Coronary artery (tissue), 2 donors: ENCODE results near the gene PITPNB.

Experiments used
- DNase-seq: peaks from one replicate; pipeline ENCODE4 v3.0.0-alpha.2; 2017; ENCODE audit warnings: low spot score
- H3K27ac ChIP-seq, 2 donors: fragments of 200-600 bp; sonication (generic); one replicate each; pipeline ENCODE4 v1.5.1; 2016 to 2019
- H3K4me3 ChIP-seq: fragments of 200-600 bp; sonication (generic); 2 replicates; pipeline ENCODE4 v1.5.1; 2016; ENCODE audit warnings: mild to moderate bottlenecking, moderate library complexity
- CTCF ChIP-seq: fragments of 200-600 bp; sonication (generic); IDR thresholded peaks from one replicate; pipeline ENCODE4 v1.5.1; 2019; ENCODE audit warnings: antibody characterized with exemption

The PITPNB gene

GRCh38 chr22:27881421-27881820, 37.6 kb downstream of the PITPNB start:
- Histone ChIP-seq H3K27ac (peak overlapping the region; percentile 73), H3K4me3 (no peak overlapping the region)
- TF ChIP-seq CTCF, result no peak
- DNase-seq, result no peak

GRCh38 chr22:27880778-27881394, 38.2 kb downstream of the PITPNB start:
- no peak overlapping the region for H3K4me3 ChIP-seq
- peak; percentile 67 for TF ChIP-seq CTCF
- no peak for DNase-seq

GRCh38 chr22:27879923-27880322, 39.1 kb downstream of the PITPNB start:
- TF ChIP-seq CTCF, result peak; percentile 35
- no peak overlapping the region for H3K4me3 ChIP-seq
- DNase-seq, result no peak
- peak overlapping the region; percentile 73 for H3K27ac ChIP-seq

More at GRCh38 chr22:27880778-27881394, 38.2 kb downstream of the PITPNB start:
- H3K27ac ChIP-seq, result peak overlapping the region; percentile 73

GRCh38 chr22:27878541-27878940, 40.5 kb downstream of the PITPNB start:
- Histone ChIP-seq H3K4me3 (no peak overlapping the region), H3K27ac (no peak overlapping the region)
- no peak for DNase-seq
- TF ChIP-seq CTCF, result no peak

GRCh38 chr22:27877501-27877900, 41.6 kb downstream of the PITPNB start:
- no peak for TF ChIP-seq CTCF
- Histone ChIP-seq H3K27ac (peak overlapping the region; percentile 5 to 21), H3K4me3 (no peak overlapping the region)
- DNase-seq, result no peak

GRCh38 chr22:27876684-27877083, 42.4 kb downstream of the PITPNB start:
- Histone ChIP-seq H3K4me3 (no peak overlapping the region), H3K27ac (peak overlapping the region; percentile 5 to 46)
- no peak for DNase-seq
- no peak for TF ChIP-seq CTCF

GRCh38 chr22:27875951-27876350, 43.1 kb downstream of the PITPNB start:
- no peak for TF ChIP-seq CTCF
- H3K27ac ChIP-seq, result peak overlapping the region; percentile 76 to 89
- DNase-seq, result no peak
- H3K4me3 ChIP-seq, result no peak overlapping the region
